ENCODE measurements around the gene SNTG2. TPM values are rescaled to one million over a fixed set of nuclear protein-coding genes. Genes with fewer than 3 reads are reported as not detected.

The SNTG2 gene
- total RNA-seq, 3 donors from 2014 or later (not counting 1 experiment from before 2014, with no cell fraction given): not detected

DNA sequence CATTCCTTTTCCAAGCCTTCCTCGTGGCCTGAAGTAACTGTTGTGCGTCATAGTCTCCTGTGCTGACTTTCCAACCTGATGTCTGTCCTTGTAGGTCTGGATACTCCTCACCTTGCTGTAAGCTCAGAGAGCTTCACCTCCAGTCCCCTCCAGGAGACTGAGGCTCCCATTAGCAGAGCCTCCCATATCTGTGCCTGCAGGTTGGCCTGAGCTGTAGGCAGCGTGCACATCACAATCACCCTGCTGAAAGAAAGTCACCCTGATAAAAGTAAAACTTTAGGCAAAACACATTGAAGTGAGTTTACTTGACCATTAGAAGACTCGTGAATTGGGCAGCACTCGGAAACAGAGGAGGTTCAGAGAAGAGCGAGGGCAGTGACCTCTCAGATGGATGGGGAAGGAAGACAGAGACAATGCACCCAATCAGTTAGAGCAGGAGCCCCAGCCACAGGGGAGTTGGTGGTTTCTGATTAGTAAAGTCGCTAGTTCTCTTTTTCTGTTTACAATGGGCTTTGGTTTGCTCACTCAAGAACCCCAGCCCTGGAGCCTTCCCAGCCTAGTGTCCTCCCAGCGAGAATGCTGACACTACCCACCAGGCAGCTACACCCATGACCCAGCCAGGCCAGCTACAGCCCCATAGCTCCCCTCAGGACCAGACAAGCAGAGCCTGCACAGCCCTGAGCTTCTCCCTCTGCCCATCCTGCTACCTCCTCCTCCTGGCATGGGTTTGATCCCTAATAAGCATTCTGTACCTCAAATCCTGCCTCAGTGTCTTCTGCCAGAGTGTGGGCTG is 450.5 kb downstream of the SNTG2 start:
- Histone ChIP-seq H3K36me3 (ENCODE audit: control insufficient read depth, insufficient read depth, low read length) (no peaks in the 10 kb centered on the region), H3K4me1 (ENCODE audit: control insufficient read depth, insufficient read depth, low read length) (peaks cover 9% of the 10 kb centered on the region), H3K9me3 (ENCODE audit: control insufficient read depth, insufficient read depth, low read length) (no peaks in the 10 kb centered on the region), H3K27me3 (ENCODE audit: control insufficient read depth, insufficient read depth, low read length) (no peaks in the 10 kb centered on the region), H3K4me3 (ENCODE audit: low read length) (no peak overlapping the region), H3K27ac (ENCODE audit: low read length) (no peak overlapping the region)
- intact Hi-C loops (cut with micrococcal nuclease): no loop called here
- no peaks in the 10 kb centered on the region for H3K4me1 Mint-ChIP-seq
- H3K9me3 Mint-ChIP-seq: peaks cover 0 to 4% of the 10 kb centered on the region in 2 donors
- DNase-seq: no peak
- no peak for ATAC-seq
- no peak overlapping the region for H3K4me3 Mint-ChIP-seq
- H3K36me3 Mint-ChIP-seq: no peaks in the 10 kb centered on the region
- no peak overlapping the region for H3K27ac Mint-ChIP-seq
- peaks cover 0 to 3% of the 10 kb centered on the region in 2 donors for H3K27me3 Mint-ChIP-seq (ENCODE audit: low read depth in 2 of 2)
- no peak for TF ChIP-seq CTCF (IDR thresholded peaks at IDR 0.05)
- WGBS (ENCODE audit: insufficient coverage): 38% methylated on average over 8 of the region's 8 CpGs

- DNase-seq (no peak), ATAC-seq (no peak)
- WGBS (ENCODE audit: insufficient coverage): 90% methylated on average over 9 of the region's 9 CpGs
- intact Hi-C loops (cut with micrococcal nuclease): no loop called here
- Mint-ChIP-seq H3K4me3 (no peak overlapping the region), H3K36me3 (no peaks in the 10 kb centered on the region), H3K9me3 (peaks cover 0 to 4% of the 10 kb centered on the region in 2 donors), H3K4me1 (no peaks in the 10 kb centered on the region), H3K27me3 (ENCODE audit: low read depth in 2 of 2) (peaks cover 0 to 3% of the 10 kb centered on the region in 2 donors), H3K27ac (no peak overlapping the region)
- Histone ChIP-seq H3K36me3 (ENCODE audit: control insufficient read depth, insufficient read depth, low read length) (no peaks in the 10 kb centered on the region), H3K4me1 (ENCODE audit: control insufficient read depth, insufficient read depth, low read length) (peaks cover 9% of the 10 kb centered on the region), H3K27me3 (ENCODE audit: control insufficient read depth, insufficient read depth, low read length) (no peaks in the 10 kb centered on the region), H3K27ac (ENCODE audit: low read length) (no peak overlapping the region), H3K9me3 (ENCODE audit: control insufficient read depth, insufficient read depth, low read length) (no peaks in the 10 kb centered on the region), H3K4me3 (ENCODE audit: low read length) (no peak overlapping the region)
- no peak for TF ChIP-seq CTCF (IDR thresholded peaks at IDR 0.05)
Measured at GRCh38 chr2:1402064-1402463, 451.4 kb downstream of the SNTG2 start.

- intact Hi-C loops (cut with micrococcal nuclease): no loop called here
- H3K4me3 Mint-ChIP-seq: no peak overlapping the region
Measured at GRCh38 chr2:1403565-1403964, 452.9 kb downstream of the SNTG2 start.

More at GRCh38 chr2:1403565-1403964, 452.9 kb downstream of the SNTG2 start:
- ATAC-seq (no peak), DNase-seq (no peak)
- Mint-ChIP-seq H3K27ac (no peak overlapping the region), H3K27me3 (ENCODE audit: low read depth in 2 of 2) (peaks cover 0 to 3% of the 10 kb centered on the region in 2 donors), H3K36me3 (no peaks in the 10 kb centered on the region), H3K4me1 (no peaks in the 10 kb centered on the region), H3K9me3 (peaks cover 0 to 4% of the 10 kb centered on the region in 2 donors)
- peaks cover 6% of the 10 kb centered on the region for H3K4me1 ChIP-seq (ENCODE audit: control insufficient read depth, insufficient read depth, low read length)
- H3K36me3 ChIP-seq (ENCODE audit: control insufficient read depth, insufficient read depth, low read length): no peaks in the 10 kb centered on the region
- no peak for TF ChIP-seq CTCF (IDR thresholded peaks at IDR 0.05)
- 92% methylated on average over 12 of the region's 12 CpGs for WGBS (ENCODE audit: insufficient coverage)
- H3K27ac ChIP-seq (ENCODE audit: low read length): no peak overlapping the region
- no peaks in the 10 kb centered on the region for H3K27me3 ChIP-seq (ENCODE audit: control insufficient read depth, insufficient read depth, low read length)
- no peak overlapping the region for H3K4me3 ChIP-seq (ENCODE audit: low read length)
- H3K9me3 ChIP-seq (ENCODE audit: control insufficient read depth, insufficient read depth, low read length): no peaks in the 10 kb centered on the region

All from natural killer cell (primary cell).